Right lobe of liver (tissue), 6 donors: ENCODE measurements around the gene ZFP14. TPM values are rescaled to one million over a fixed set of nuclear protein-coding genes. Genes with fewer than 3 reads are reported as not detected.

ENCODE experiments used
- ATAC-seq, 4 donors: fragments of 200-7000 bp; cut with Tn5 transposase; one replicate each; pipeline ENCODE4 v1.9.1; 2020; ENCODE audit warnings: mild to moderate bottlenecking in 4 of 4, moderate library complexity in 4 of 4
- DNase-seq, 3 donors: peaks; one replicate each; pipeline ENCODE4 v3.0.0-alpha.2; 2020
- H3K27ac ChIP-seq, 3 donors: fragments of 200-600 bp; one replicate each; pipeline ENCODE4 v1.8.0; 2022
- H3K27me3 ChIP-seq, 2 donors: fragments of 200-600 bp; one replicate each; pipeline ENCODE4 v1.8.0; 2022
- H3K36me3 ChIP-seq, 4 donors: fragments of 200-600 bp; sonication (generic) in 1 of 4; one replicate each; pipeline versions ENCODE4 v1.5.1 to v1.8.0; 2017 to 2022; ENCODE audit warnings: control low read depth in 1 of 4
- H3K4me1 ChIP-seq, 4 donors: fragments of 200-600 bp; sonication (generic) in 1 of 4; one replicate each; pipeline versions ENCODE4 v1.5.1 to v1.8.0; 2017 to 2022; ENCODE audit warnings: control low read depth in 1 of 4
- H3K4me3 ChIP-seq, 3 donors: fragments of 200-600 bp; one replicate each; pipeline ENCODE4 v1.8.0; 2022
- H3K9me3 ChIP-seq, 4 donors: fragments of 200-600 bp; sonication (generic) in 1 of 4; one replicate each; pipeline versions ENCODE4 v1.5.1 to v1.8.0; 2017 to 2022; ENCODE audit warnings: control low read depth in 1 of 4
- POLR2A ChIP-seq: fragments of 450-650 bp; IDR thresholded peaks from one replicate; pipeline ENCODE4 v1.6.1; 2017; ENCODE audit warnings: antibody characterized with exemption, mild to moderate bottlenecking
- WGBS: methylation state at CpG from one replicate; pipeline ENCODE4 v1.1.6; 2018; ENCODE audit warnings: low coverage, low lambda C conversion rate; ENCODE audit not compliant: insufficient coverage; ENCODE audit errors: missing lambda C conversion rate; 5-methylcytosine and 5-hydroxymethylcytosine counted together
- intact Hi-C, 2 donors: fragments of 100-400 bp; cut with DNase I; formaldehyde crosslinking; loops; one replicate each; pipeline versions ENCODE4 v1.11.2 to v1.14.1; 2022
- total RNA-seq, 6 experiments: library from RNA; depleted of rRNA in 2 of 6; stranded (reverse); fragments of >200 nt in 2 of 6; fragmentation: NEBNext Ultra II Directional in 3 of 6; extraction: Animal tissue kit (Norgen Biotek cat#: 25700) in 3 of 6; gene quantifications; one replicate each; pipeline versions ENCODE4 v1.1.0 to v1.2.4, GENCODE V29; 2016 to 2023
- TF ChIP-seq, protein P1 (sequence below), 4 donors: fragments of 200-600 bp in 3 of 4; fragments of 450-650 bp in 1 of 4; IDR thresholded peaks; one replicate each; pipeline versions ENCODE4 v1.5.1 to v1.8.0; 2016 to 2022; ENCODE audit warnings: antibody characterized with exemption in 4 of 4, mild to moderate bottlenecking in 2 of 4
- donor health status: DM: no; HTN: yes; CAD: no.
- donor health status: DM: no; HTN: no; CAD: no.
- donor health status: DM: no; HTN: no; CAD: no.
- donor health status: DM: no; HTN: yes; CAD: no.
- donor health status: DM: no; HTN: yes; CAD: no.

The ZFP14 gene
- total RNA-seq, 6 experiments from 2014 or later, result 1.1 to 1.9 (median 1.8) TPM

GRCh38 chr19:36379510-36379819 lies 464 bp upstream of the ZFP14 start:
- no peak for ATAC-seq
- Histone ChIP-seq H3K4me1 (peaks cover 0 to 11% (median 3%) of the 10 kb centered on the region in 4 donors), H3K4me3 (peak overlapping the region; percentile 58 to 84 (median 80)), H3K9me3 (no peaks in the 10 kb centered on the region), H3K27ac (peak overlapping the region in 2 of 3 donors; percentile 51 to 74), H3K27me3 (no peaks in the 10 kb centered on the region), H3K36me3 (no peaks in the 10 kb centered on the region)
- TF ChIP-seq, protein P1, sequence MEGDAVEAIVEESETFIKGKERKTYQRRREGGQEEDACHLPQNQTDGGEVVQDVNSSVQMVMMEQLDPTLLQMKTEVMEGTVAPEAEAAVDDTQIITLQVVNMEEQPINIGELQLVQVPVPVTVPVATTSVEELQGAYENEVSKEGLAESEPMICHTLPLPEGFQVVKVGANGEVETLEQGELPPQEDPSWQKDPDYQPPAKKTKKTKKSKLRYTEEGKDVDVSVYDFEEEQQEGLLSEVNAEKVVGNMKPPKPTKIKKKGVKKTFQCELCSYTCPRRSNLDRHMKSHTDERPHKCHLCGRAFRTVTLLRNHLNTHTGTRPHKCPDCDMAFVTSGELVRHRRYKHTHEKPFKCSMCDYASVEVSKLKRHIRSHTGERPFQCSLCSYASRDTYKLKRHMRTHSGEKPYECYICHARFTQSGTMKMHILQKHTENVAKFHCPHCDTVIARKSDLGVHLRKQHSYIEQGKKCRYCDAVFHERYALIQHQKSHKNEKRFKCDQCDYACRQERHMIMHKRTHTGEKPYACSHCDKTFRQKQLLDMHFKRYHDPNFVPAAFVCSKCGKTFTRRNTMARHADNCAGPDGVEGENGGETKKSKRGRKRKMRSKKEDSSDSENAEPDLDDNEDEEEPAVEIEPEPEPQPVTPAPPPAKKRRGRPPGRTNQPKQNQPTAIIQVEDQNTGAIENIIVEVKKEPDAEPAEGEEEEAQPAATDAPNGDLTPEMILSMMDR (IDR thresholded peaks at IDR 0.05), result no peak
- TF ChIP-seq POLR2A, result no peak
- intact Hi-C loops, result no loop called here
- DNase-seq, result peak in 1 of 3 donors; percentile 54
- 54% methylated on average over 7 of the region's 10 CpGs for WGBS

DNA sequence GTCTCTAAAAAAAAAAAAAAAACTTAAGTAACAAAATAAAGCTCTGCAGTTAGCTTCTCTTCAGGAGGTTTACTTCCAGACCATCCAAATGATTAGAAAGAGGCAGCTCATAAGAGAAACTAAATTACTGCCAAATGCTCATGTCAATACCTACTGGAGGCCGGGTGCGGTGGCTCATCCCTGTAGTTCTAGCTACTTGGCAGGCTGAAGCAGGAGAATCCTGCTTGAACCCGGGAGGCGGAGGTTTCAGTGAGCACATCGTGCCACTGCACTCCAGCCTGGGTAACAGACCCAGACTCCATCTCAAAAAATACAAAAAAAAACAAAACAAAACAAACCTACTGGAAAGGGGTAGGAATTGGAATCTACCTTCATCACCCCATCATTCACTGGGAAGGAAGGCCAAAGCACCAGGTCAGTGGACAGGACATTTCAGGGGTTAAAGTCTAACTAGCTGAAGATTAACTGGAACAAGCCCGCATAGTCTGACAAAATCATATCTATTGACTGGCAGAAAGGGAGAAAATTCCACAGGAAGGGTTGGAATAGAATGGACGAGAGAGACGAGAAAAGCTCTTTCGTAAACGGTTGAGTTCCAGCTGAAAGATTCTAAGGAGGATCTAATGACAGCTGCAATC lies 1.3 kb downstream of the ZFP14 start:
- no peaks in the 10 kb centered on the region for H3K9me3 ChIP-seq
- H3K36me3 ChIP-seq, result no peaks in the 10 kb centered on the region
- H3K4me1 ChIP-seq, result peaks cover 0 to 11% (median 3%) of the 10 kb centered on the region in 4 donors
- ATAC-seq, result peak; percentile 28 to 51 (median 44)
- peak overlapping the region; percentile 58 to 84 (median 80) for H3K4me3 ChIP-seq
- WGBS, result 28% methylated on average over 9 of the region's 10 CpGs
- H3K27ac ChIP-seq, result peak overlapping the region in 2 of 3 donors; percentile 39 to 74
- TF ChIP-seq POLR2A, result peak; percentile 18
- TF ChIP-seq, protein P1 (IDR thresholded peaks at IDR 0.05), result no peak
- intact Hi-C loops, result no loop called here
- no peaks in the 10 kb centered on the region for H3K27me3 ChIP-seq
- DNase-seq, result no peak

GRCh38 chr19:36373638-36374156 lies 5.3 kb downstream of the ZFP14 start:
- intact Hi-C loops, result no loop called here
- ATAC-seq (no peak), DNase-seq (no peak)
- WGBS, result 100% methylated on average over 5 of the region's 5 CpGs
- H3K4me3 ChIP-seq, result no peak overlapping the region
- H3K4me1 ChIP-seq, result peaks cover 0 to 11% (median 3%) of the 10 kb centered on the region in 4 donors
- H3K9me3 ChIP-seq, result no peaks in the 10 kb centered on the region
- H3K36me3 ChIP-seq, result no peaks in the 10 kb centered on the region
- TF ChIP-seq POLR2A, result no peak
- TF ChIP-seq, protein P1 (IDR thresholded peaks at IDR 0.05), result no peak
- H3K27me3 ChIP-seq, result no peaks in the 10 kb centered on the region
- no peak overlapping the region for H3K27ac ChIP-seq

DNA sequence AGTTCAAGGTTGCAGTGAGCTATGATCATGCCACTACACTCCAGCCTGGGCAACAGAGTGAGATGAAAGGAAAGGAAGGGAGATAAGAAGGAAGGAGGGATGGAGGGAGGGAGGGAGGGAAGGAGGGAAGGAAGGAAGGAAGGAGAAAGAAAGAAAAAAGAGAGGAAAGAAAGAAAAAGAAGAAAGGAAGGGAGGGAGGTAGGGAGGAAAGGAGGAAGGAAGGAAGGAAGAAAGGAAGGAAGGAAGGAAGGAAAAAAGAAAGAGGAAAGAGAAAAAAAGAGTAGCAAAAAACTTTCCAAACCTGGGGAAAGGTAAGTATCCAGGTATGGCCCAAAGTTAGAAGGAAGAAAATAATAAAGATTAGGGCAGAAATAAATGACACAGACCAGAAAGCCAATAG lies 7.1 kb downstream of the ZFP14 start:
- H3K27me3 ChIP-seq, result no peaks in the 10 kb centered on the region
- TF ChIP-seq, protein P1 (IDR thresholded peaks at IDR 0.05), result no peak
- TF ChIP-seq POLR2A, result no peak
- intact Hi-C loops, result no loop called here

More for the DNA sequence above, 7.1 kb downstream of the ZFP14 start:
- H3K4me1 ChIP-seq, result no peaks in the 10 kb centered on the region
- DNase-seq, result no peak
- H3K4me3 ChIP-seq, result no peak overlapping the region
- peaks cover 0 to 8% (median 0%) of the 10 kb centered on the region in 4 donors for H3K9me3 ChIP-seq
- H3K27ac ChIP-seq, result no peak overlapping the region
- peaks cover 0 to 6% (median 2%) of the 10 kb centered on the region in 4 donors for H3K36me3 ChIP-seq
- no peak for ATAC-seq
